ENCODE results near the gene CIB2. TPM values are rescaled to one million over a fixed set of nuclear protein-coding genes. Genes with fewer than 3 reads are reported as not detected.
A peak's percentile ranks its signal among the peaks of the same experiment; 100 is the strongest.
"Not testable (repeated sequence)": the region's sequence is repeated elsewhere in the genome, so short reads cannot be mapped to it uniquely, and the experiment has no call there.

The CIB2 gene
- polyA plus RNA-seq, 1 donor (not counting 4 experiments of a cell fraction or from before 2014, with no cell fraction given), result 4.1 TPM

- no peaks in the 10 kb centered on the region for H3K27me3 ChIP-seq (ENCODE audit: control insufficient read depth, extremely low read depth, insufficient read depth, low read length)
- peak overlapping the region; percentile 68 for H3K4me2 ChIP-seq (ENCODE audit: control insufficient read depth, extremely low read depth, insufficient read depth, low read depth, low read length)
- peaks cover 22% of the 10 kb centered on the region for H3K4me1 ChIP-seq (ENCODE audit: control insufficient read depth, extremely low read depth, insufficient read depth, low read length)
- DNase-seq (ENCODE audit: low read depth, low spot score) (no peak), FAIRE-seq (no peak)
- H3K27ac ChIP-seq (ENCODE audit: control insufficient read depth, insufficient read depth, low read length), result no peak overlapping the region
- H4K20me1 ChIP-seq (ENCODE audit: control insufficient read depth, extremely low read depth, insufficient read depth, low read length), result no peaks in the 10 kb centered on the region
- peaks cover 30% of the 10 kb centered on the region for H3K79me2 ChIP-seq (ENCODE audit: control insufficient read depth, insufficient read depth, low read length)
- no peak overlapping the region for H2AFZ ChIP-seq (ENCODE audit: control insufficient read depth, low read length)
- no peak overlapping the region for H3K4me3 ChIP-seq (ENCODE audit: control insufficient read depth in 2 of 3, extremely low read depth in 1 of 3, insufficient read depth in 2 of 3, low read depth in 1 of 3, low read length in 3 of 3)
- H3K9me1 ChIP-seq (ENCODE audit: control insufficient read depth, extremely low read depth, insufficient read depth, low read length), result no peaks in the 10 kb centered on the region
- no peak for TF ChIP-seq EZH2 (IDR thresholded peaks at IDR 0.05; ENCODE audit: low read length)
- no peak for TF ChIP-seq CTCF (optimal IDR thresholded peaks at IDR 0.05 in 1 of 3, IDR thresholded peaks at IDR 0.05 in 1 of 3, conservative IDR thresholded peaks at IDR 0.05 in 1 of 3; ENCODE audit: extremely low read depth in 1 of 3, insufficient read depth in 2 of 3, low read length in 3 of 3)
- H3K9ac ChIP-seq (ENCODE audit: control insufficient read depth, extremely low read depth, insufficient read depth, low read length), result no peak overlapping the region
- no peaks in the 10 kb centered on the region for H3K9me3 ChIP-seq (ENCODE audit: control insufficient read depth, low read depth, low read length)
- peaks cover 3 to 7% of the 10 kb centered on the region in 2 experiments for H3K36me3 ChIP-seq (ENCODE audit: control insufficient read depth in 2 of 2, extremely low read depth in 1 of 2, insufficient read depth in 2 of 2, low read length in 2 of 2)
- dilution Hi-C loops (cut with MboI; ENCODE audit: extremely low pct_ligation_motif_present, low sequenced_read_pairs), result no loop called here
These were observed 24.2 kb upstream of the CIB2 start for GRCh38 chr15:78155355-78155939.

GRCh38 chr15:78154955-78155354, 23.7 kb upstream of the CIB2 start:
- H3K4me3 ChIP-seq (ENCODE audit: control insufficient read depth in 2 of 3, extremely low read depth in 1 of 3, insufficient read depth in 2 of 3, low read depth in 1 of 3, low read length in 3 of 3), result no peak overlapping the region
- TF ChIP-seq CTCF (optimal IDR thresholded peaks at IDR 0.05 in 1 of 3, IDR thresholded peaks at IDR 0.05 in 1 of 3, conservative IDR thresholded peaks at IDR 0.05 in 1 of 3; ENCODE audit: extremely low read depth in 1 of 3, insufficient read depth in 2 of 3, low read length in 3 of 3) (no peak), EZH2 (IDR thresholded peaks at IDR 0.05; ENCODE audit: low read length) (no peak)
- peaks cover 2 to 7% of the 10 kb centered on the region in 2 experiments for H3K36me3 ChIP-seq (ENCODE audit: control insufficient read depth in 2 of 2, extremely low read depth in 1 of 2, insufficient read depth in 2 of 2, low read length in 2 of 2)
- H3K9me1 ChIP-seq (ENCODE audit: control insufficient read depth, extremely low read depth, insufficient read depth, low read length), result no peaks in the 10 kb centered on the region
- dilution Hi-C loops (cut with MboI; ENCODE audit: extremely low pct_ligation_motif_present, low sequenced_read_pairs), result no loop called here
- no peak for FAIRE-seq
- no peak overlapping the region for H3K9ac ChIP-seq (ENCODE audit: control insufficient read depth, extremely low read depth, insufficient read depth, low read length)
- no peak for DNase-seq (ENCODE audit: low read depth, low spot score)
- no peak overlapping the region for H2AFZ ChIP-seq (ENCODE audit: control insufficient read depth, low read length)
- H3K79me2 ChIP-seq (ENCODE audit: control insufficient read depth, insufficient read depth, low read length), result peaks cover 35% of the 10 kb centered on the region
- no peaks in the 10 kb centered on the region for H3K9me3 ChIP-seq (ENCODE audit: control insufficient read depth, low read depth, low read length)
- peaks cover 27% of the 10 kb centered on the region for H3K4me1 ChIP-seq (ENCODE audit: control insufficient read depth, extremely low read depth, insufficient read depth, low read length)
- H3K27me3 ChIP-seq (ENCODE audit: control insufficient read depth, extremely low read depth, insufficient read depth, low read length), result no peaks in the 10 kb centered on the region
- H4K20me1 ChIP-seq (ENCODE audit: control insufficient read depth, extremely low read depth, insufficient read depth, low read length), result no peaks in the 10 kb centered on the region
- H3K27ac ChIP-seq (ENCODE audit: control insufficient read depth, insufficient read depth, low read length), result no peak overlapping the region
- no peak overlapping the region for H3K4me2 ChIP-seq (ENCODE audit: control insufficient read depth, extremely low read depth, insufficient read depth, low read depth, low read length)

- dilution Hi-C loops (cut with MboI; ENCODE audit: extremely low pct_ligation_motif_present, low sequenced_read_pairs); H3K27me3 ChIP-seq (ENCODE audit: control insufficient read depth, extremely low read depth, insufficient read depth, low read length): not testable (repeated sequence)
These were observed 19.8 kb upstream of the CIB2 start for GRCh38 chr15:78151075-78151474.

More at GRCh38 chr15:78151075-78151474, 19.8 kb upstream of the CIB2 start:
- not testable (repeated sequence) for H3K36me3 ChIP-seq (ENCODE audit: control insufficient read depth in 2 of 2, extremely low read depth in 1 of 2, insufficient read depth in 2 of 2, low read length in 2 of 2); H3K27ac ChIP-seq (ENCODE audit: control insufficient read depth, insufficient read depth, low read length); FAIRE-seq; H3K9me3 ChIP-seq (ENCODE audit: control insufficient read depth, low read depth, low read length); H3K9ac ChIP-seq (ENCODE audit: control insufficient read depth, extremely low read depth, insufficient read depth, low read length); H3K4me3 ChIP-seq (ENCODE audit: control insufficient read depth in 2 of 3, extremely low read depth in 1 of 3, insufficient read depth in 2 of 3, low read depth in 1 of 3, low read length in 3 of 3); H4K20me1 ChIP-seq (ENCODE audit: control insufficient read depth, extremely low read depth, insufficient read depth, low read length); H3K4me2 ChIP-seq (ENCODE audit: control insufficient read depth, extremely low read depth, insufficient read depth, low read depth, low read length); DNase-seq (ENCODE audit: low read depth, low spot score); H2AFZ ChIP-seq (ENCODE audit: control insufficient read depth, low read length); H3K9me1 ChIP-seq (ENCODE audit: control insufficient read depth, extremely low read depth, insufficient read depth, low read length)
- H3K79me2 ChIP-seq (ENCODE audit: control insufficient read depth, insufficient read depth, low read length), result peaks cover 42% of the 10 kb centered on the region
- H3K4me1 ChIP-seq (ENCODE audit: control insufficient read depth, extremely low read depth, insufficient read depth, low read length), result peaks cover 41% of the 10 kb centered on the region

Measured in keratinocyte (primary cell).